Measurements from ENCODE around the gene MYL9. TPM values are rescaled to one million over a fixed set of nuclear protein-coding genes. Genes with fewer than 3 reads are reported as not detected.

Gene MYL9
- total and polyA plus RNA-seq, 10 of the 15 experiments (the other 5 are each of a cell fraction or from before 2014, with no cell fraction given): 0.28 to 1.7 (median 0.63) TPM; not detected in 3

DNA sequence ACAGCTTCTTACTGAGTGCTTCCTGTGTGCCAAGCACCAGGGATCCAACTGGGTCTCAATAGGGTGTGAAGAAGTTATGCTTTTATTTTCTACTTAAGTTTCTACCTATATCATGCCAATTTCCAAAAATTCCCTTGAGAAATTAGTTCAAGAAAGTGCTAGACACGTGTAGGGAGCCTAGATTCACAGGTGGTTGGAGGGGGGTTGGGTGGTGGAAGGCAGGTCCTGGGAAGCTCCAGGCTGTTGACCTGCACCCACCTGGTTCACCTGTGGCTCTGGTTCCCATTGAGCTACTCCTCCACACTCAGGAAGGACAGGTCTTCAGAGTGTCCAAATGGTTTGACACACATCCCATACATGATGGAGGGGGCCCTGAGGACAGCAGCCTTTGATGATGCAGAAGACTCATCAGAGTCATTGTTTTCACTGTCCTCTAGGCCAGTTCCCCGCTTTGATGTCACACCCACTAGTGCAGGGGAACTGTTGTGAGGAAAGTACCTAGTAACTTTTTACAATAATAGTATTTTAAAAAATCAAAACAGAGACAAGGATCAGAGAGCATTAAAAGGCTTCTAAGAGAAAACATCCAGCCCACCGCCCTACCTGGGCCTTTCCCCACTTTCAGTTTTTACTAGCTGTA is 39.8 kb upstream of the MYL9 start:
- Histone ChIP-seq H3K79me2 (ENCODE audit: control insufficient read depth, insufficient read depth, low read length) (no peaks in the 10 kb centered on the region), H3K4me3 (no peak overlapping the region), H3K9ac (ENCODE audit: control insufficient read depth, insufficient read depth, low read length) (no peak overlapping the region), H3K4me2 (ENCODE audit: control insufficient read depth, insufficient read depth) (no peak overlapping the region), H4K20me1 (ENCODE audit: control insufficient read depth, insufficient read depth) (no peaks in the 10 kb centered on the region), H3K27ac (ENCODE audit: control insufficient read depth, insufficient read depth) (no peak overlapping the region), H3K9me3 (replicated peaks; ENCODE audit: control insufficient read depth, insufficient read depth, low read length) (no peaks in the 10 kb centered on the region), H3K27me3 (replicated peaks in 1 of 2; ENCODE audit: control insufficient read depth in 2 of 2, insufficient read depth in 2 of 2, low read length in 1 of 2) (no peaks in the 10 kb centered on the region), H2AFZ (ENCODE audit: control insufficient read depth, low read depth, low read length) (no peak overlapping the region), H3K4me1 (ENCODE audit: control insufficient read depth, insufficient read depth, low read length) (no peaks in the 10 kb centered on the region), H3K36me3 (ENCODE audit: control insufficient read depth in 2 of 2, insufficient read depth in 2 of 2, low read length in 1 of 2) (peaks cover 14 to 19% of the 10 kb centered on the region in 2 experiments; a peak in 3 of 4 replicates)
- DNase-seq (ENCODE audit: low read depth, low spot score): no peak
- no TSS peak for BruUV-seq (replicated peaks)
- peak; percentile 87 for ATAC-seq
- intact Hi-C loops (cut with micrococcal nuclease; ENCODE audit: unreplicated experiment): no loop called here
- FAIRE-seq: no peak
- ChIA-PET SMC1A (ENCODE audit: uncharacterized antibody, unreplicated experiment) (interaction anchor here (0.7 to 2.4 kb wide), 6 partner anchors 9 to 228 kb away, joined by 3 to 10 read pairs (median 4); no protein-coding TSS in a partner anchor), RAD21 (ENCODE audit: unreplicated experiment) (interaction anchor here (1.1 to 3.3 kb wide), 7 partner anchors 10 to 418 kb away, joined by 3 to 24 read pairs (median 4); no protein-coding TSS in a partner anchor), POLR2A (interaction anchor here (0.6 to 1.5 kb wide), 8 partner anchors 10 to 98 kb away, joined by 3 to 5 read pairs (median 3); no protein-coding TSS in a partner anchor), CTCF (interaction anchor here (0.7 to 1.7 kb wide), 6 partner anchors 8 to 418 kb away, joined by 3 to 5 read pairs (median 4); no protein-coding TSS in a partner anchor)
- in situ Hi-C loops (cut with MboI): no loop called here
- WGBS (ENCODE audit: insufficient coverage, insufficient replicate concordance, low lambda C conversion rate, missing lambda C conversion rate): 46% methylated on average over 3 of the region's 3 CpGs
- TF ChIP-seq, protein P1, sequence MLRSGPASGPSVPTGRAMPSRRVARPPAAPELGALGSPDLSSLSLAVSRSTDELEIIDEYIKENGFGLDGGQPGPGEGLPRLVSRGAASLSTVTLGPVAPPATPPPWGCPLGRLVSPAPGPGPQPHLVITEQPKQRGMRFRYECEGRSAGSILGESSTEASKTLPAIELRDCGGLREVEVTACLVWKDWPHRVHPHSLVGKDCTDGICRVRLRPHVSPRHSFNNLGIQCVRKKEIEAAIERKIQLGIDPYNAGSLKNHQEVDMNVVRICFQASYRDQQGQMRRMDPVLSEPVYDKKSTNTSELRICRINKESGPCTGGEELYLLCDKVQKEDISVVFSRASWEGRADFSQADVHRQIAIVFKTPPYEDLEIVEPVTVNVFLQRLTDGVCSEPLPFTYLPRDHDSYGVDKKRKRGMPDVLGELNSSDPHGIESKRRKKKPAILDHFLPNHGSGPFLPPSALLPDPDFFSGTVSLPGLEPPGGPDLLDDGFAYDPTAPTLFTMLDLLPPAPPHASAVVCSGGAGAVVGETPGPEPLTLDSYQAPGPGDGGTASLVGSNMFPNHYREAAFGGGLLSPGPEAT (IDR thresholded peaks at IDR 0.05; ENCODE audit: low read depth): peak; percentile 72; the same call in 1 of the 2 replicates
- TF ChIP-seq JUNB (IDR thresholded peaks at IDR 0.05) (no peak), MEF2A (IDR thresholded peaks at IDR 0.05; ENCODE audit: insufficient read depth, low read depth, low read length) (no peak), SUZ12 (IDR thresholded peaks at IDR 0.05; ENCODE audit: unreplicated experiment) (no peak), RAD51 (IDR thresholded peaks at IDR 0.05) (no peak), TCF7 (IDR thresholded peaks at IDR 0.05; ENCODE audit: borderline replicate concordance) (peak; percentile 55), IKZF1 (conservative IDR thresholded peaks at IDR 0.05) (peak; percentile 41), MEF2B (IDR thresholded peaks at IDR 0.05; ENCODE audit: partially characterized antibody, poor library complexity, severe bottlenecking) (peak; percentile 54), SMARCA5 (IDR thresholded peaks at IDR 0.05) (no peak), IKZF2 (IDR thresholded peaks at IDR 0.05) (peak in 1 of 2 experiments; percentile 15; a peak in 1 of 4 replicates), CREB1 (IDR thresholded peaks at IDR 0.05; ENCODE audit: low read depth) (peak; percentile 48; the same call in 1 of the 2 replicates)
- TF ChIP-seq, protein P2, sequence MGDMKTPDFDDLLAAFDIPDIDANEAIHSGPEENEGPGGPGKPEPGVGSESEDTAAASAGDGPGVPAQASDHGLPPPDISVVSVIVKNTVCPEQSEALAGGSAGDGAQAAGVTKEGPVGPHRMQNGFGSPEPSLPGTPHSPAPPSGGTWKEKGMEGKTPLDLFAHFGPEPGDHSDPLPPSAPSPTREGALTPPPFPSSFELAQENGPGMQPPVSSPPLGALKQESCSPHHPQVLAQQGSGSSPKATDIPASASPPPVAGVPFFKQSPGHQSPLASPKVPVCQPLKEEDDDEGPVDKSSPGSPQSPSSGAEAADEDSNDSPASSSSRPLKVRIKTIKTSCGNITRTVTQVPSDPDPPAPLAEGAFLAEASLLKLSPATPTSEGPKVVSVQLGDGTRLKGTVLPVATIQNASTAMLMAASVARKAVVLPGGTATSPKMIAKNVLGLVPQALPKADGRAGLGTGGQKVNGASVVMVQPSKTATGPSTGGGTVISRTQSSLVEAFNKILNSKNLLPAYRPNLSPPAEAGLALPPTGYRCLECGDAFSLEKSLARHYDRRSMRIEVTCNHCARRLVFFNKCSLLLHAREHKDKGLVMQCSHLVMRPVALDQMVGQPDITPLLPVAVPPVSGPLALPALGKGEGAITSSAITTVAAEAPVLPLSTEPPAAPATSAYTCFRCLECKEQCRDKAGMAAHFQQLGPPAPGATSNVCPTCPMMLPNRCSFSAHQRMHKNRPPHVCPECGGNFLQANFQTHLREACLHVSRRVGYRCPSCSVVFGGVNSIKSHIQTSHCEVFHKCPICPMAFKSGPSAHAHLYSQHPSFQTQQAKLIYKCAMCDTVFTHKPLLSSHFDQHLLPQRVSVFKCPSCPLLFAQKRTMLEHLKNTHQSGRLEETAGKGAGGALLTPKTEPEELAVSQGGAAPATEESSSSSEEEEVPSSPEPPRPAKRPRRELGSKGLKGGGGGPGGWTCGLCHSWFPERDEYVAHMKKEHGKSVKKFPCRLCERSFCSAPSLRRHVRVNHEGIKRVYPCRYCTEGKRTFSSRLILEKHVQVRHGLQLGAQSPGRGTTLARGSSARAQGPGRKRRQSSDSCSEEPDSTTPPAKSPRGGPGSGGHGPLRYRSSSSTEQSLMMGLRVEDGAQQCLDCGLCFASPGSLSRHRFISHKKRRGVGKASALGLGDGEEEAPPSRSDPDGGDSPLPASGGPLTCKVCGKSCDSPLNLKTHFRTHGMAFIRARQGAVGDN (IDR thresholded peaks at IDR 0.05): peak; percentile 56; the same call in 1 of the 2 replicates
- TF ChIP-seq, protein P3, sequence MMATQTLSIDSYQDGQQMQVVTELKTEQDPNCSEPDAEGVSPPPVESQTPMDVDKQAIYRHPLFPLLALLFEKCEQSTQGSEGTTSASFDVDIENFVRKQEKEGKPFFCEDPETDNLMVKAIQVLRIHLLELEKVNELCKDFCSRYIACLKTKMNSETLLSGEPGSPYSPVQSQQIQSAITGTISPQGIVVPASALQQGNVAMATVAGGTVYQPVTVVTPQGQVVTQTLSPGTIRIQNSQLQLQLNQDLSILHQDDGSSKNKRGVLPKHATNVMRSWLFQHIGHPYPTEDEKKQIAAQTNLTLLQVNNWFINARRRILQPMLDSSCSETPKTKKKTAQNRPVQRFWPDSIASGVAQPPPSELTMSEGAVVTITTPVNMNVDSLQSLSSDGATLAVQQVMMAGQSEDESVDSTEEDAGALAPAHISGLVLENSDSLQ (IDR thresholded peaks at IDR 0.05): no peak
- TF ChIP-seq, protein P4, sequence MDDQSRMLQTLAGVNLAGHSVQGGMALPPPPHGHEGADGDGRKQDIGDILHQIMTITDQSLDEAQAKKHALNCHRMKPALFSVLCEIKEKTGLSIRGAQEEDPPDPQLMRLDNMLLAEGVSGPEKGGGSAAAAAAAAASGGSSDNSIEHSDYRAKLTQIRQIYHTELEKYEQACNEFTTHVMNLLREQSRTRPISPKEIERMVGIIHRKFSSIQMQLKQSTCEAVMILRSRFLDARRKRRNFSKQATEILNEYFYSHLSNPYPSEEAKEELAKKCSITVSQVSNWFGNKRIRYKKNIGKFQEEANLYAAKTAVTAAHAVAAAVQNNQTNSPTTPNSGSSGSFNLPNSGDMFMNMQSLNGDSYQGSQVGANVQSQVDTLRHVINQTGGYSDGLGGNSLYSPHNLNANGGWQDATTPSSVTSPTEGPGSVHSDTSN (IDR thresholded peaks at IDR 0.05; ENCODE audit: insufficient replicate concordance, low read depth, low read length): no peak

All from GM12878 (cell line).